HG03571 (cell line): ENCODE data around the gene SMAD7.
A peak's percentile ranks its signal among the peaks of the same experiment; 100 is the strongest.

Experiments used
- ATAC-seq: cut with Tn5 transposase; IDR thresholded peaks from one replicate; pipeline ENCODE4 v1.9.1; 2021; ENCODE audit not compliant: unreplicated experiment

Gene SMAD7

DNA sequence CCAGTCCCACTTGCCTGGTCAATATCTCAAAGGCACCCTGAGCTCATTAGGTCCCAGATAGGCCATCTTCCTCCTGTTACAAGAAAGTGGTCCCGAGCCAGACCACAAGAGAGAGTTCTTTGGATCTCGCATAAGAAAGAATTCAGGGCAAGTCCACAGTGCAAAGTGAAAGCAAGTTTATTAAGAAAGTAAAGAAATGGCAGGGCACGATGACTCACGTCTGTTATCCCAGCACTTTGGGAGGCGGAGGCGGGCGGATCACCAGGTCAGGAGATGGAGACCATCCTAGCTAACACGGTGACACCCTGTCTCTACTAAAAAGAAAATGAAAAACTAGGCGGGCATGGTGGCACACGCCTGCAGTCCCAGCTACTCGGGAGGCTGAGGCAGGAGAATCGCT, 10.8 kb upstream of the SMAD7 start:
- ATAC-seq = no peak

GRCh38 chr18:48959921-48960920, 9.5 kb upstream of the SMAD7 start:
- ATAC-seq = no peak

DNA sequence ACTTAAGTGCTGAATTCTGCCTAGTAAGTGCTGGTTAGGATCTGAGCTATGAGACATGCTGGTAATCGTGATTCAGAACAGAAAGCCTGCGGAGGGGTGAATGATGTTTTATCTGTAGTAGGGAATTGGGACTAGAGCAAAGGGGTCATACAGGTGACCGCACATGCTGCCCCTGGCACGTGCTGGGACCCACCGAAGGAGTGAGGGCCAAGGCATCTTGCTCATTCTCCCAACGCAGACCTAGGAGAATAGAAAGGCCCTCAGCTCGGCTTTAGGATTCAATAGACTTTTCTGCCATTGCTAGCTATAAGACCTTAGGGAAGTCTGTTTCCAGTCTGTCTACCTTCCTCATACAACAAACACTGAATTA, 8.8 kb upstream of the SMAD7 start:
- no peak for ATAC-seq

- ATAC-seq = no peak
These were observed 8.2 kb upstream of the SMAD7 start for GRCh38 chr18:48958951-48959350.

DNA sequence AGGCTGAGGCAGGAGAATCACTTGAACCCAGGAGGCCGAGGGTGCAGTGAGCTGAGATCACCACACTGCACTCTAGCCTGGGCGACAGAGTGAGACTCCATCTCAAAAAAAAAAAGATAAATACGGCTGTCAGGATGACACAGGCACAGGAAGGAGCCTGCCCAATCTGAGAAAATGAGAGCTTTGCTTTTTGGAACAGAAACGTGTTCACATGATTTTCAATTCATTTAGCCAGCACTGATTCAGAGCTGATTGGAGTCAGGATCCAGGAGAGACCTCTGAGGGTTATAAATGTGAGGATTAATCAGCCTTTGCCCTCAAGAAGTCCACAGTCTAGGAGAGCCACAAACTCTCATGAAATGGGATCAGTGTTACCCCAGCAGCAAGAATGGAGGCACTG, 6.9 kb upstream of the SMAD7 start:
- no peak for ATAC-seq

GRCh38 chr18:48957136-48957535, 6.4 kb upstream of the SMAD7 start:
- no peak for ATAC-seq

- no peak for ATAC-seq
These were observed 5.6 kb upstream of the SMAD7 start for GRCh38 chr18:48956356-48956755.

- ATAC-seq = no peak
These were observed 5.1 kb upstream of the SMAD7 start for GRCh38 chr18:48955830-48956261.

DNA sequence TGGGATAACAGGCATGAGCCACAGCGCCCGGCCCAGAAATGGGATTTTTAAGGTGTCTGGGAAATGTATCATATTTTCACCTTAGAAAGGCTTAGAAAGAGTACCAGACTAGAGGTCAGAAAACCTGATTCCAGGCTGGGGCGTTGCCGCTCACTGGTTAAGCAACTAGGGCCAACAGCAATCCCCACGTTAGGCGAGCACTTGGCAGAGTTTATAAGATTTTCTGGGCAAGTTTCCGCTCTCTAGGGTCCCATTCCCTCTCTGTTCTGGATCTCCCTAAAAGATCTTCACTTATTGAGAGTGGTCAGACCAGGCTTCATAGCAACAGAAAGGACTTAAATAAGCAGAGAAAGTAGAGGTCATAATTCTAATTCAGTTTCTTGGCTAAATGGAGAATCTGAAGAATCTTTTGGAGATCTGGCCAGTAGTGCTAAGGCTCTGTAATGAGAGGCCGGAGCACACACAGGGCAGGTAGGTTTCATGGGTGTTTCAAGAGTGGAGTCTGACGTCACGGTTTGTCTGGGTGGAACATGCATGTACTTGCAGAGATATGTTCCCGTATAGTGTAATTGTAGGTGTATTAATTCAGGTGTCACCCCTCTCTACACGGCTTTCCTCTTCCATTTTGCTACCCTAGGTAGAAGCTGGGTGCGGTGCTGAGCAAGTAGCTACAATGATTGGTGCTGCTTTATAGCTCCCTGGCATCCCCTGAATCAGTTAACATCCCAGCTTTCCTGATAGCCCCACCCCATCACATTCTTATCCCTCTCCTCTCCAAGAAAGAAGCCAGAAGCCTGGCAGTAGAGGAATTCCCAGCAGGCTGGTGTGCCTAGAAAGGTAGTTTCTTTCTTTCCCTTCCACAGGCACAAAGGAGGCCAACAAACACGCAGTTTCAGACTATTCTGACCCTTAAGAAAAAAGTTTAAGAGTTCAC, 4.4 kb upstream of the SMAD7 start:
- no peak for ATAC-seq

GRCh38 chr18:48953104-48953706, 2.4 kb upstream of the SMAD7 start:
- ATAC-seq = no peak

GRCh38 chr18:48952287-48953103, 1.7 kb upstream of the SMAD7 start:
- ATAC-seq = peak; percentile 20

DNA sequence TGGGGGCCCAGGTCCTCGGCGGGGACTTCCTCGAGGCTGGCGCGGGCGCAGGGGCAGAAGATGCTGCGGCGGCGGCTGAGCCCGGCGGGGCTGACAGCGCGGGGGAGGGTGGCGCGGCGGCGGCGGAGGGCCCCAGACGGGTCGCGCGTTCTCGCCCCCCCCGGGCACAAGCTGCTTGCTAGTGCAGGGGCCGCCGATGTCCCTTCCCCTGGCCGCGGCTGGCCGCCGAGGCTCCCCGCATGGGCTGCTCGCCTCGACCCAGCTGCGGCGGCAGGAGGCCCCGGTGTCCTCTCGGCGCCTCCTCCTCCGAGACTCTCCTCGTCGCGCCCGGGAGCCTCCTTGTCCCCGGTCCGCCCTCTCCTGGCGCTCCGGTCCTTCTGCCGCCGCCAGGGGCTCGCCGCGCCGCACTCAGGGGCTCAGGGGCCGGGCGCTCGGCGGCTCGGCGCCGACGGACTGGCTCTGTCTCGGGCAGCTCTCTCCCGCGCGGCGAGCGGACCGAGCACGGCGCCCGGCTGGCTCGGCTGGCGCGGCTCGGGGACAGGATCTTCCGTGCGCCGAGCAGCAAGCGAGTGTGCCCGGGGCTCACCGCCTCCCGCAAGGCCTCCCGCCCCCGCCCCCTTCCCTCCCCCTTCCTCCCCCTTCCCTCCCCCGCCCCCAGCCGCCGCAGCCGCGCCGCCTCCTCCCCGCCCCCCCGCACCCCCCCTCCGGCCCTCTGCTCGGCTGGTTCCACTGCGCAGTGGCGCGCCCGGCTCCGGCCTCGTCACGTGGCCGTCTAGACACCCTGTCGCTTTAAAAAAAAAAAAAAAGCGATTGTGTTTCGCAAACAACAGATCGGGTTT, 902 bp upstream of the SMAD7 start:
- peak; percentile 33 for ATAC-seq

GRCh38 chr18:48949606-48950535, 894 bp downstream of the SMAD7 start:
- ATAC-seq = no peak

GRCh38 chr18:48949050-48949605, 1.6 kb downstream of the SMAD7 start:
- no peak for ATAC-seq

GRCh38 chr18:48948112-48949049, 2.4 kb downstream of the SMAD7 start:
- no peak for ATAC-seq

- no peak for ATAC-seq
These were observed 3.2 kb downstream of the SMAD7 start for GRCh38 chr18:48947560-48947959.

DNA sequence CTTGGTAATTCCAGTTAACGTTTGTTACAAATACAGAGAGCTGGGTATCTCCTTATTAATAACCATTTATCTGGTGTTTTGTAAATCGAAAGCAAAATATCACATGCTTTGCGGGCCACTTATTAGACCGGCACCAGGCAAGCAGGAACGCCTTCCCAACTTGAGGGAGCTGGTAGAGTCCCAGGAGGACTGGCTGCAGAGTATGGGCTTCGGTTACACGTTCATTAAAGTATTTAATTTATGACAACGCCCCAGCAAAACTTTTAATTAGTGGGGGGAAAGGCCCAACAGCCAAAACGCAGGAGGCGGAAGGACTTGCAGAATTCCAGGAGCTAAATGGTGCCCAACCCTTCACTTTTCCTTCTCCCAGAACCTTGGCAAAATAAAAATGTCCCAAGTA, 3.7 kb downstream of the SMAD7 start:
- ATAC-seq = no peak
